ENCODE data around the gene CCDC152.

Gene CCDC152

GRCh38 chr5:42784132-42784531, 27.5 kb downstream of the CCDC152 start:
- DNase-seq, result no peak

GRCh38 chr5:42785756-42786155, 29.1 kb downstream of the CCDC152 start:
- DNase-seq, result no peak

- DNase-seq, result no peak
Measured at GRCh38 chr5:42787073-42787472, 30.5 kb downstream of the CCDC152 start.

- DNase-seq, result no peak
Measured at GRCh38 chr5:42787845-42788244, 31.2 kb downstream of the CCDC152 start.

- no peak for DNase-seq
Measured at GRCh38 chr5:42791151-42791550, 34.5 kb downstream of the CCDC152 start.

- DNase-seq, result no peak
Measured at GRCh38 chr5:42798284-42799240, 41.9 kb downstream of the CCDC152 start.

GRCh38 chr5:42799241-42799608, 42.6 kb downstream of the CCDC152 start:
- DNase-seq, result no peak

- DNase-seq, result no peak
Measured at GRCh38 chr5:42799668-42800114, 43.1 kb downstream of the CCDC152 start.

- DNase-seq, result no peak
Measured at GRCh38 chr5:42800748-42801330, 44.2 kb downstream of the CCDC152 start.

GRCh38 chr5:42801516-42802166, 45.0 kb downstream of the CCDC152 start:
- no peak for DNase-seq

- DNase-seq, result no peak
Measured at GRCh38 chr5:42804717-42805339, 48.2 kb downstream of the CCDC152 start.

GRCh38 chr5:42806004-42806700, 49.5 kb downstream of the CCDC152 start:
- DNase-seq, result no peak

GRCh38 chr5:42806701-42807262, 50.2 kb downstream of the CCDC152 start:
- DNase-seq, result no peak

GRCh38 chr5:42807722-42808447, 51.3 kb downstream of the CCDC152 start:
- DNase-seq, result no peak

- no peak for DNase-seq
Measured at GRCh38 chr5:42808888-42809611, 52.4 kb downstream of the CCDC152 start.

- DNase-seq, result no peak
Measured at GRCh38 chr5:42810834-42811590, 54.4 kb downstream of the CCDC152 start.

GRCh38 chr5:42811591-42812446, 55.2 kb downstream of the CCDC152 start, which contains the start of gene SELENOP:
TSS of gene SELENOP (minus strand) at chr5:42811892. CDS start at chr5:42808353, 3,539 bp downstream.
- no peak for DNase-seq

GRCh38 chr5:42812620-42813019, 56.0 kb downstream of the CCDC152 start:
- no peak for DNase-seq

- no peak for DNase-seq
Measured at GRCh38 chr5:42813533-42813932, 56.9 kb downstream of the CCDC152 start.

Data from GDM1 (cell line).